Neutrophil (primary cell): Measurements from ENCODE around the gene KCNC3.
"Not testable (repeated sequence)": the region's sequence is repeated elsewhere in the genome, so short reads cannot be mapped to it uniquely, and the experiment has no call there.

ENCODE experiments used
- H3K27ac ChIP-seq: fragments of 200-600 bp; sonication (generic); 2 replicates; pipeline ENCODE4 v1.5.1; 2016; ENCODE audit warnings: mild to moderate bottlenecking, moderate library complexity
- H3K27me3 ChIP-seq: fragments of 200-600 bp; sonication (generic); 2 replicates; pipeline ENCODE4 v1.6.0; 2016; ENCODE audit warnings: mild to moderate bottlenecking
- H3K36me3 ChIP-seq: fragments of 200-600 bp; sonication (generic); 2 replicates; pipeline ENCODE4 v1.5.1; 2017
- H3K4me1 ChIP-seq, 2 experiments: fragments of 200-600 bp in 1 of 2; sonication (generic) in 1 of 2; 1 replicate in 1 of 2; 2 replicates in 1 of 2; pipeline versions ENCODE4 v1.5.1 to v1.6.1; 2013 to 2016; ENCODE audit warnings: low read depth in 1 of 2, low read length in 1 of 2, mild to moderate bottlenecking in 1 of 2, moderate library complexity in 1 of 2; ENCODE audit not compliant: control insufficient read depth in 1 of 2, insufficient read depth in 1 of 2
- H3K4me3 ChIP-seq, 2 experiments: fragments of 200-600 bp in 1 of 2; sonication (generic) in 1 of 2; 1 replicate in 1 of 2; 2 replicates in 1 of 2; pipeline ENCODE4 v1.5.1; 2013 to 2016; ENCODE audit warnings: low read depth in 1 of 2, low read length in 1 of 2, mild to moderate bottlenecking in 1 of 2, moderate library complexity in 1 of 2
- H3K9me3 ChIP-seq: fragments of 200-600 bp; sonication (generic); 2 replicates; pipeline ENCODE4 v1.5.1; 2016
- TF ChIP-seq, protein P1 (sequence below): fragments of 200-600 bp; sonication (generic); IDR thresholded peaks from 2 replicates; pipeline ENCODE4 v1.5.1; 2016; ENCODE audit warnings: antibody characterized with exemption

The KCNC3 gene

DNA sequence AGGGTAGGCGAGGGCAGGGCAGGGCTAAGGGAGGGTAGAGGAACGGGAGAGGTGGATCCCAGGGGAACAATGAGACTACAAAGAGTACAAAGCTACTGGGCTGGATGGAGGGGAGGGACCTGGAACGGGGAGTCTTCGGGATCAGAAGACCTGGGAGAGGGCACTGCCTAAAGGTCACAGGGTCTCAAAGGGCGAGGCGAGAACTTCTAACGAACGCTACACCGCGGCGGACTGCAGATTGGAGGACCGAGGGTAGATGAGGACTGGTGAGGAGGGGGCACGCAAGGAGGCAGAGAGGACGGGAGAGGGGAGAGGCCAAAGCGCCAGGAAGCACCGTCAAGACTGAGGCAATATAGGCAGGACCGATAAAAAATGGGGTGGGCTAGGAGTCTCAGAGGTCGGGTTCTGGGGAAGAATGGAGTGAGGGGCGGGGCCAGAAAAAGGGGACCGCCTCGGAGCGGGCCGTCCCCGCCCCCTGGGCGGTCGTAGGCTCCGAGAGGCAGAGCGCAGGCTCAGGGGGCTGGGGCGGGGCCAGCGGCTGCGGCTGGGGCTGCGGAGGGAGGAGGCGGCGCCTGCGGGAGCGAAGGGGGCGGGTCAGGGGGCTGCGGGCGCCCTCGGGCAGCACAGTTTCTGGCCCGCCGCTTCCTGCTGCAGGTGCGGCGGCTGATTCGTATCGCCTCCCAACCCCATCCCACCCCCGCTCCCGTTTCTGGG lies 1.3 kb upstream of the KCNC3 start:
- no peaks in the 10 kb centered on the region for H3K36me3 ChIP-seq
- H3K27me3 ChIP-seq: peaks cover 99% of the 10 kb centered on the region
- TF ChIP-seq, protein P1, sequence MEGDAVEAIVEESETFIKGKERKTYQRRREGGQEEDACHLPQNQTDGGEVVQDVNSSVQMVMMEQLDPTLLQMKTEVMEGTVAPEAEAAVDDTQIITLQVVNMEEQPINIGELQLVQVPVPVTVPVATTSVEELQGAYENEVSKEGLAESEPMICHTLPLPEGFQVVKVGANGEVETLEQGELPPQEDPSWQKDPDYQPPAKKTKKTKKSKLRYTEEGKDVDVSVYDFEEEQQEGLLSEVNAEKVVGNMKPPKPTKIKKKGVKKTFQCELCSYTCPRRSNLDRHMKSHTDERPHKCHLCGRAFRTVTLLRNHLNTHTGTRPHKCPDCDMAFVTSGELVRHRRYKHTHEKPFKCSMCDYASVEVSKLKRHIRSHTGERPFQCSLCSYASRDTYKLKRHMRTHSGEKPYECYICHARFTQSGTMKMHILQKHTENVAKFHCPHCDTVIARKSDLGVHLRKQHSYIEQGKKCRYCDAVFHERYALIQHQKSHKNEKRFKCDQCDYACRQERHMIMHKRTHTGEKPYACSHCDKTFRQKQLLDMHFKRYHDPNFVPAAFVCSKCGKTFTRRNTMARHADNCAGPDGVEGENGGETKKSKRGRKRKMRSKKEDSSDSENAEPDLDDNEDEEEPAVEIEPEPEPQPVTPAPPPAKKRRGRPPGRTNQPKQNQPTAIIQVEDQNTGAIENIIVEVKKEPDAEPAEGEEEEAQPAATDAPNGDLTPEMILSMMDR: no peak
- H3K4me3 ChIP-seq: no peak overlapping the region
- H3K27ac ChIP-seq: no peak overlapping the region
- H3K4me1 ChIP-seq: peaks cover 9 to 18% of the 10 kb centered on the region in 2 experiments
- peaks cover 6% of the 10 kb centered on the region for H3K9me3 ChIP-seq

DNA sequence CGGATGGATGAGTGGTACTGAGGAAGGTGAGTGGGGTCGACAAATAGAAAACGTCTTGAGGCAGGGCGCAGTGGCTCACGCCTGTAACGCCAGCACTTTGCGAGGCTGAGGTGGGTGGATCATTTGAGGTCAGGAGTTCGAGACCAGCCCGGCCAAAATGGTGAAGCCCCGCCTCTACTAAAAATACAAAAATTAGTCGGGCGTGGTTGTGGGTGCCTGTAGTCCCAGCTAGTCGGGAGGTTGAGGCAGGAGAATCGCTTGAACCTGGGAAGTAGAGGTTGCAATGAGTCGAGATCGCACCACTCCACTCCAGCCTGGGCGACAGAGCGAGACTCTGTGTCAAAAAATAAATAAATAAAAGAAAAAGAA lies 733 bp upstream of the KCNC3 start:
- H3K36me3 ChIP-seq, H3K9me3 ChIP-seq, H3K4me3 ChIP-seq, H3K27ac ChIP-seq: not testable (repeated sequence)
- peaks cover 9 to 18% of the 10 kb centered on the region in 2 experiments for H3K4me1 ChIP-seq
- H3K27me3 ChIP-seq: peaks cover 99% of the 10 kb centered on the region

DNA sequence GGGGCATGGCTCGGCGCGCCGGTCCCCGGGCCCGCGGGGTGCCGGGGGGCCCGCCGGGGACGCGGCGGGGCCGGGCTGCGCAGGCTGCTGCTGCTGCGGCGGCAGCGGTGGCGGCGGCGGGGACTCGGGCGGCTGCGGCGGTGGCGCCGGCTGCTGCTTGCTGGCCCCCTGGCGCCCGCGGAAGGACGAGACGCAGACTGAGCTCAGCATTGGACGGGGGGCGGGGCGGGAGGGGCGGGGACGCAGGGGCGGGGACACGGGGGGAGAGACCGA lies 368 bp downstream of the KCNC3 start:
- H3K4me3 ChIP-seq: no peak overlapping the region
- TF ChIP-seq, protein P1: no peak
- H3K9me3 ChIP-seq: peaks cover 6% of the 10 kb centered on the region
- H3K27me3 ChIP-seq: peaks cover 99% of the 10 kb centered on the region
- peaks cover 7 to 14% of the 10 kb centered on the region in 2 experiments for H3K4me1 ChIP-seq
- H3K27ac ChIP-seq: no peak overlapping the region
- H3K36me3 ChIP-seq: no peaks in the 10 kb centered on the region

DNA sequence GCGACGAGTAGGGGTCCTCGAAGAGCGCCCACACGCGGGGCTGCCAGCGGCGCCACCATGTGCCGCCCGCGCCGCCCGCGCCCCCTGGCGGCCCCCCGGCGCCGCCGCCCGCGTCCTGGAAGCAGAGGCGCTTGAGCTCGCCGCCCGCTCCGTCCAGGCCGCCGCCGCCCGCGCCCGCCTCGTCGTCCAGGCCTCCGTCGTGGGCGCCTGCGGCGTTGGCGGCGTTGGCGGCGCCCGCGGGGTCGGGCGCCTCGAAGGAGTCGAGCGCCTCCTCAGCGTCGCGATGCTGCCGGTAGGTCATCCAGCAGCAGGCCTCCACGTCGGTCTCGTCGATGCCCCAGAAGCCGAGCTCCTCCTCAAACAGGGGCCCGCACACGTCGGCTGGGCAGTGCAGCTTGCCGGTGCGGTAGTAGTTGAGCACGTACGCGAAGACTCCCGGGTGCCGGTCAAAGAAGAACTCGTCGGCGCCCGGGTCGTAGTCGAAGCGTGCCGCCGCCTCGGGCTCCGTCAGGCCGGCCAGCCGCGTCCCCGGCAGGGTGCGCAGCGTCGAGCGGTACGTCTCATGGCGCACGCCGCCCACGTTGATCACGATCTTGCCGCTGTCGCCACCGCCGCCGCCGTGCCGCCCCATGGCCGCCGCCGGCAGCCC lies 829 bp downstream of the KCNC3 start:
- no peak overlapping the region for H3K4me3 ChIP-seq
- TF ChIP-seq, protein P1: no peak
- H3K27me3 ChIP-seq: peaks cover 98% of the 10 kb centered on the region
- peaks cover 6% of the 10 kb centered on the region for H3K9me3 ChIP-seq
- peaks cover 2 to 9% of the 10 kb centered on the region in 2 experiments for H3K4me1 ChIP-seq
- no peak overlapping the region for H3K27ac ChIP-seq
- H3K36me3 ChIP-seq: no peaks in the 10 kb centered on the region

DNA sequence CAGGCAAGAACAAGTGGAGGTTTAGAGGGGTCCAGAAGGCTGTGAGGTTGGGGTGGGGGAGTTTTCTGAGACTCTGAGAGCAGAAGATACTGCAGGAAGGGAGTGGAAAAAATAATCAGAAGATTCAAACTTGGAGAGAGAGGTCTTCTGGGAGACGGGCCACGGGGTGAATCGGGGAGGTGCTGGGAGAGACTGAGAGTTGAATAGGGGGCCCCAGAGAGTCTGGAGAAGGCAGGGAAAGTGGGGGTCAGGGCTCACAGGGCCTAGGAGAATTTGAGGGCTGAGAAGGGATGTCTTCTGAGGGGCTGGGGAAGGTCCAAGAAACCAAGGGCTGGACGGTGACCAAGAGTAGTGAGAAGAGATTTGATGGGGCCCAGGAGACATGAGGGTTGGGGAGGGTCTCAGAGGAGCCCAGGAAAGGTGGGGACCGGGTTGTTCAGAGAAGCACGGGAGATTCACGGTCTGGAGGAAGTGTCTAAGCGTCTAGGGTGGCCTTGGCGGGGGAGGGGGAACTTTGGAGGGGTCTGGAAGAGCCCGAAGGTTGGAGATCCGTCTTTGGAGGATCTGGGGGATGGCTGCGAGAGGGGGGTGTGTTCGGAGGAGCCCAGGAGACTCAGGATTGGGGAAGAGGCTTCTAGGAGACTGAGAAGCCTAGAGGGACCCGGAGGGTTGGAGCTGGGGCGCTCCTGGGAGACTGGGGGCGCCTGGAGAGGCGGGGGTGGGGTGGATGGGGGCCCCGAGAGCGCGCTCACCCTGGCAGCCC lies 1.5 kb downstream of the KCNC3 start:
- no peak overlapping the region for H3K4me3 ChIP-seq
- peaks cover 91% of the 10 kb centered on the region for H3K27me3 ChIP-seq
- TF ChIP-seq, protein P1: no peak
- no peaks in the 10 kb centered on the region for H3K36me3 ChIP-seq
- peaks cover 6% of the 10 kb centered on the region for H3K9me3 ChIP-seq
- H3K27ac ChIP-seq: no peak overlapping the region
- peaks cover 0 to 6% of the 10 kb centered on the region in 2 experiments for H3K4me1 ChIP-seq

DNA sequence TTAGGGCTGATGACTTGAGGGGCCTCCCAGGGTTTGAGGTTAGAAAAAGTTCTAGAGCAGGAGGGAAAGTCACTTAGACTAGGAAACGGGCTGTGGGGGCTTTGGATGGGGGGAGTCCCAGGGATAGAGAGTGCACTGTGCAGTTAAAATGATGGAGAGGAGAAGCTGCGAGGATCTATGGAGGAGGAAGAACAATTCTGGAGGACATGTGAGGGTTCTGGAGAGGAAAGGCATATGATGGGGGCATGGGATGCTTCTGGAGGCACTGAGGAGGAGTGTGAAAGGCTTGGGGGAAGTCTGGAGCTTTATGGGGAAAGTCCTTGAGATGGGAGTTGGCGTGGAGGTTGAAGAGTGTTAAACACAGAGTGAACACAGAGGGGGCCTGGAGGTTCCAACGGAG lies 2.2 kb downstream of the KCNC3 start:
- peaks cover 85% of the 10 kb centered on the region for H3K27me3 ChIP-seq
- peaks cover 0 to 6% of the 10 kb centered on the region in 2 experiments for H3K4me1 ChIP-seq
- H3K4me3 ChIP-seq: no peak overlapping the region
- no peaks in the 10 kb centered on the region for H3K36me3 ChIP-seq
- H3K9me3 ChIP-seq: peaks cover 6% of the 10 kb centered on the region
- H3K27ac ChIP-seq: no peak overlapping the region
- TF ChIP-seq, protein P1: no peak
